ENCODE measurements around the gene CEPT1. TPM values are rescaled to one million over a fixed set of nuclear protein-coding genes. Genes with fewer than 3 reads are reported as not detected.

Gene CEPT1
- total RNA-seq, 4 donors from 2014 or later: 32.2 to 53.8 (median 51.7) TPM

- WGBS, 2 donors: 88 to 90% methylated on average over 2 of the region's 2 CpGs
- no peak for TF ChIP-seq POLR2A (IDR thresholded peaks at IDR 0.05)
- TF ChIP-seq, protein P1, sequence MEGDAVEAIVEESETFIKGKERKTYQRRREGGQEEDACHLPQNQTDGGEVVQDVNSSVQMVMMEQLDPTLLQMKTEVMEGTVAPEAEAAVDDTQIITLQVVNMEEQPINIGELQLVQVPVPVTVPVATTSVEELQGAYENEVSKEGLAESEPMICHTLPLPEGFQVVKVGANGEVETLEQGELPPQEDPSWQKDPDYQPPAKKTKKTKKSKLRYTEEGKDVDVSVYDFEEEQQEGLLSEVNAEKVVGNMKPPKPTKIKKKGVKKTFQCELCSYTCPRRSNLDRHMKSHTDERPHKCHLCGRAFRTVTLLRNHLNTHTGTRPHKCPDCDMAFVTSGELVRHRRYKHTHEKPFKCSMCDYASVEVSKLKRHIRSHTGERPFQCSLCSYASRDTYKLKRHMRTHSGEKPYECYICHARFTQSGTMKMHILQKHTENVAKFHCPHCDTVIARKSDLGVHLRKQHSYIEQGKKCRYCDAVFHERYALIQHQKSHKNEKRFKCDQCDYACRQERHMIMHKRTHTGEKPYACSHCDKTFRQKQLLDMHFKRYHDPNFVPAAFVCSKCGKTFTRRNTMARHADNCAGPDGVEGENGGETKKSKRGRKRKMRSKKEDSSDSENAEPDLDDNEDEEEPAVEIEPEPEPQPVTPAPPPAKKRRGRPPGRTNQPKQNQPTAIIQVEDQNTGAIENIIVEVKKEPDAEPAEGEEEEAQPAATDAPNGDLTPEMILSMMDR (IDR thresholded peaks at IDR 0.05): no peak
- no peak for DNase-seq
- Histone ChIP-seq H3K27me3 (no peaks in the 10 kb centered on the region), H3K27ac (no peak overlapping the region), H3K9me3 (no peaks in the 10 kb centered on the region), H3K4me1 (no peaks in the 10 kb centered on the region), H3K36me3 (no peaks in the 10 kb centered on the region), H3K4me3 (replicated peaks in 1 of 3) (no peak overlapping the region)
- intact Hi-C loops (cut with DNase I): no loop called here
Observed at GRCh38 chr1:111104981-111105380, 35.0 kb upstream of the CEPT1 start.

DNA sequence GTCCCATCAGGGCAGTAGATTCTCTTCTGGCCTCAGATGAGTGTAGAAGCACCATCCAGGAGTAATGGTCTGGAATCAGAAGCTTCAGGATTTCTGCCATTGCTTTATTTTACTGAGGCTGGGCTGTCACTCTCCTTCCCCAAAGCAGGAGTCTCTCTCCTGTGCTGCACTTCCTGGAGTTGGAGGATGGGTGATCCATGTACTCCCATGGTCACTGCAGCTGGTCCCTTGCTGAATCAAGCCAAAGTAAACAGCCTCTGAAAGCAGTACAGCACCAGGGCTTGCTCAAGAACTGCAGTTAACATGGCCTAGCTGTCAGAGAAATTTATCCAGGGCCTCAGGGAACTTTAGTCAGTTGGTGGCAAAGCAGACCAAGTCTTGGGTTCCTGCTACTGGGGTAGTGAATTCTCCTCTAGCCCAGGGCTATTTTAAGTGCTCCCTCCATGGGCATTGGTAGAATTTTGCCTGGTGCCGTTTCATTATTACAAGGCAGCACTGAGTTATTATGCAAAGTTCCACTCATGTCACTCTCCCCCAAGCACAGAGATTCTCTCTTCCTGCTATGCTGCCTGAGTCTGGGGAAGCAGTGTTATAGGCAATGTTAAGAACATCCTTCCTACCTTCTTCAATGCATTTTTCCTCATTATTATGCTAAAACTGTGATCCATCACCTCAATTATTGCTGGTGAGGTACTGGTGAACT is 29.7 kb upstream of the CEPT1 start:
- no peaks in the 10 kb centered on the region for H3K36me3 ChIP-seq
- WGBS, 2 donors: 100% methylated on average over 1 of the region's 1 CpG
- intact Hi-C loops (cut with DNase I): no loop called here
- H3K27me3 ChIP-seq: no peaks in the 10 kb centered on the region
- H3K4me3 ChIP-seq (replicated peaks in 1 of 3): no peak overlapping the region
- no peak for DNase-seq
- no peak overlapping the region for H3K27ac ChIP-seq
- TF ChIP-seq POLR2A (IDR thresholded peaks at IDR 0.05): no peak
- TF ChIP-seq, protein P1 (IDR thresholded peaks at IDR 0.05): no peak
- no peaks in the 10 kb centered on the region for H3K9me3 ChIP-seq
- H3K4me1 ChIP-seq: no peaks in the 10 kb centered on the region

GRCh38 chr1:111116496-111116895 is 23.5 kb upstream of the CEPT1 start:
- 96% methylated on average over 2 of the region's 2 CpGs for WGBS, 2 donors
- intact Hi-C loops (cut with DNase I): no loop called here
- DNase-seq: no peak

GRCh38 chr1:111126354-111126753 is 13.7 kb upstream of the CEPT1 start:
- intact Hi-C loops (cut with DNase I): no loop called here
- Histone ChIP-seq H3K36me3 (peaks cover 0 to 8% of the 10 kb centered on the region in 2 donors), H3K9me3 (no peaks in the 10 kb centered on the region), H3K27ac (no peak overlapping the region), H3K4me3 (replicated peaks in 1 of 3) (no peak overlapping the region), H3K27me3 (no peaks in the 10 kb centered on the region), H3K4me1 (no peaks in the 10 kb centered on the region)
- no peak for DNase-seq
- TF ChIP-seq, protein P1 (IDR thresholded peaks at IDR 0.05): no peak
- TF ChIP-seq POLR2A (IDR thresholded peaks at IDR 0.05): no peak
- 97 to 98% methylated on average over 1 of the region's 1 CpG for WGBS, 2 donors

More at GRCh38 chr1:111116496-111116895, 23.5 kb upstream of the CEPT1 start:
- TF ChIP-seq, protein P1 (IDR thresholded peaks at IDR 0.05): no peak
- TF ChIP-seq POLR2A (IDR thresholded peaks at IDR 0.05): no peak
- H3K4me3 ChIP-seq (replicated peaks in 1 of 3): no peak overlapping the region
- H3K27ac ChIP-seq: no peak overlapping the region
- H3K4me1 ChIP-seq: no peaks in the 10 kb centered on the region
- H3K36me3 ChIP-seq: peaks cover 3 to 11% of the 10 kb centered on the region in 2 donors
- no peaks in the 10 kb centered on the region for H3K9me3 ChIP-seq
- H3K27me3 ChIP-seq: no peaks in the 10 kb centered on the region

DNA sequence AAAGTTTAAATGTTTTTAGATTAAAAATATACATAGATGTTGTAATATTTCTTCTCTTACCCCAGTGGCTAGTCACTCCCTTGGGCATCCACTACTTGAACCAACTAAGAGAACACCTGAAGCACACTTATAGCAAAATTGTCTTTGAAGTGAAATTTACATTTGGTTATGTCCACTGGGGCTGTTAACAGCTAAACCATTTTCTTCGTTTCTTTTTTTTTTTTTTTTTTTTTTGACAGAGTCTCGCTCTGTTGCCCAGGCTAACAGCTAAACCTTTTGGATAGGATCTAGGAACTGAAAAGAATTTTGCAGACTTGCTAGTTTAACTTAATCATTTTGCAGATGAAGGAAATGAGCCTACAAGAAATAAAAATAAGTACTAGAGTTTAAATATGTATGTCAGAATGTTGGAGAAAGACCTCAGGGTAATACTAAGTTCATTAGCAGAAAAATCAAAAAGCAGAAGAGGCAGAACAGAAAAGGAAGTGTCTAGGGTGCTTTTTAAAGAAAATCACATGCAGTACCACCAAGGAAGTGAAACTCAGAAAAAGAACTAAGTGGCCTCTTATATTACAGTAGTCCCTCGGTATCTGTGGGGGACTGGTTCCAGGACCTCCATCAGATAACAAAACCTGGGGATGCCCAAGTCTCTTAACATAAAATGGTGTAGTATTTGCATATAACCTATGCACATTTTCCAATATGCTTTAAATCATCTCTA is 11.9 kb upstream of the CEPT1 start:
- Histone ChIP-seq H3K27me3 (no peaks in the 10 kb centered on the region), H3K9me3 (no peaks in the 10 kb centered on the region), H3K27ac (no peak overlapping the region), H3K4me3 (replicated peaks in 1 of 3) (no peak overlapping the region), H3K4me1 (no peaks in the 10 kb centered on the region), H3K36me3 (peaks cover 0 to 8% of the 10 kb centered on the region in 2 donors)
- DNase-seq: no peak
- 83 to 84% methylated on average over 3 of the region's 3 CpGs for WGBS, 2 donors
- TF ChIP-seq POLR2A (IDR thresholded peaks at IDR 0.05): no peak
- TF ChIP-seq, protein P1 (IDR thresholded peaks at IDR 0.05): no peak
- intact Hi-C loops (cut with DNase I): no loop called here

Data from thyroid gland (tissue), 4 donors.